Measurements from ENCODE around the gene CHTF18.

DNA sequence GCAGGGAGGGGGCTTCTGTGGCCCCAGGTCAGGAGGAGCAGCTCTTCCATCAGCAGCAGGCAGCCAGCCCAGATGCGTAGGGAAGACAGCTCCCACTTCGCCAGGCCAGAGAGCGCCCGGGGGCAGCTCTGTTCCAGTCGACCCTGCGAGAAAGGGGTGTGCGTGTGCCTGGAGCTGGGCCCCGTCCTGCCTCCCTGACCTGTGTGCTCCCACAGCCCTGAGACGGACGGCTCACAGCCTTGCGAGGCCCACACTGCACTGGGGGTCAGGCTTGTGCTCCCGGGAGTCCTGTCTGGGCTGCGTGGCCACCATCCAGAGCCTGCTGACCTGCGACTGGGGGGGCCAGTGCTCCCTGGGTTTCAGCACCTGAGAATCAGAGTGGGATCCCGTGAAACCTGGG, 28.4 kb upstream of the CHTF18 start:
- TF ChIP-seq, protein P1, sequence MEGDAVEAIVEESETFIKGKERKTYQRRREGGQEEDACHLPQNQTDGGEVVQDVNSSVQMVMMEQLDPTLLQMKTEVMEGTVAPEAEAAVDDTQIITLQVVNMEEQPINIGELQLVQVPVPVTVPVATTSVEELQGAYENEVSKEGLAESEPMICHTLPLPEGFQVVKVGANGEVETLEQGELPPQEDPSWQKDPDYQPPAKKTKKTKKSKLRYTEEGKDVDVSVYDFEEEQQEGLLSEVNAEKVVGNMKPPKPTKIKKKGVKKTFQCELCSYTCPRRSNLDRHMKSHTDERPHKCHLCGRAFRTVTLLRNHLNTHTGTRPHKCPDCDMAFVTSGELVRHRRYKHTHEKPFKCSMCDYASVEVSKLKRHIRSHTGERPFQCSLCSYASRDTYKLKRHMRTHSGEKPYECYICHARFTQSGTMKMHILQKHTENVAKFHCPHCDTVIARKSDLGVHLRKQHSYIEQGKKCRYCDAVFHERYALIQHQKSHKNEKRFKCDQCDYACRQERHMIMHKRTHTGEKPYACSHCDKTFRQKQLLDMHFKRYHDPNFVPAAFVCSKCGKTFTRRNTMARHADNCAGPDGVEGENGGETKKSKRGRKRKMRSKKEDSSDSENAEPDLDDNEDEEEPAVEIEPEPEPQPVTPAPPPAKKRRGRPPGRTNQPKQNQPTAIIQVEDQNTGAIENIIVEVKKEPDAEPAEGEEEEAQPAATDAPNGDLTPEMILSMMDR (conservative IDR thresholded peaks at IDR 0.05; ENCODE audit: low read length) = no peak
- no peak for TF ChIP-seq EZH2phosphoT487 (IDR thresholded peaks at IDR 0.05; ENCODE audit: borderline replicate concordance, low read depth, low read length)

Data from OCI-LY7 (cell line).